Lower leg skin (tissue), 4 donors: ENCODE measurements around the gene CAPG. TPM values are rescaled to one million over a fixed set of nuclear protein-coding genes. Genes with fewer than 3 reads are reported as not detected.

Source experiments
- DNase-seq, 2 donors: peaks; one replicate each; pipeline ENCODE4 v3.0.0-alpha.2; 2019; ENCODE audit warnings: low spot score in 2 of 2
- H3K4me3 ChIP-seq: fragments of 200-600 bp; sonication (generic); 2 replicates; pipeline ENCODE4 v1.5.1; 2017; ENCODE audit warnings: mild to moderate bottlenecking, low read depth; ENCODE audit not compliant: poor library complexity, severe bottlenecking
- CTCF ChIP-seq, 3 donors: fragments of 450-650 bp; IDR thresholded peaks; one replicate each; pipeline ENCODE4 v1.5.1; 2016; ENCODE audit warnings: antibody characterized with exemption in 3 of 3, mild to moderate bottlenecking in 3 of 3, moderate library complexity in 2 of 3
- POLR2A ChIP-seq, 2 donors: fragments of 450-650 bp; IDR thresholded peaks; one replicate each; pipeline ENCODE4 v1.6.1; 2016 to 2017; ENCODE audit warnings: antibody characterized with exemption in 2 of 2, mild to moderate bottlenecking in 1 of 2, moderate library complexity in 1 of 2
- WGBS, 2 donors: methylation state at CpG; one replicate each; pipeline ENCODE4 v1.1.5; 2018; 5-methylcytosine and 5-hydroxymethylcytosine counted together
- intact Hi-C: fragments of 100-400 bp; cut with DNase I; formaldehyde crosslinking; loops from one replicate; pipeline ENCODE4 v1.15.0; 2023; ENCODE audit warnings: low total_unique reads
- total RNA-seq, 4 donors: library from RNA; depleted of rRNA; stranded (reverse); fragments of >200 nt; gene quantifications; one replicate each; pipeline ENCODE4 v1.1.0, GENCODE V29; 2016

CAPG gene
- total RNA-seq, 4 donors from 2014 or later: 177 to 272 (median 232) TPM

- TF ChIP-seq CTCF (IDR thresholded peaks at IDR 0.05): no peak
- no peak for TF ChIP-seq POLR2A (IDR thresholded peaks at IDR 0.05)
- H3K4me3 ChIP-seq: no peak overlapping the region
- intact Hi-C loops: no loop called here
- 58 to 65% methylated on average over 4 of the region's 4 CpGs for WGBS, 2 donors
- DNase-seq: no peak
Measured at GRCh38 chr2:85393836-85394235, 16.3 kb downstream of the CAPG start.

DNA sequence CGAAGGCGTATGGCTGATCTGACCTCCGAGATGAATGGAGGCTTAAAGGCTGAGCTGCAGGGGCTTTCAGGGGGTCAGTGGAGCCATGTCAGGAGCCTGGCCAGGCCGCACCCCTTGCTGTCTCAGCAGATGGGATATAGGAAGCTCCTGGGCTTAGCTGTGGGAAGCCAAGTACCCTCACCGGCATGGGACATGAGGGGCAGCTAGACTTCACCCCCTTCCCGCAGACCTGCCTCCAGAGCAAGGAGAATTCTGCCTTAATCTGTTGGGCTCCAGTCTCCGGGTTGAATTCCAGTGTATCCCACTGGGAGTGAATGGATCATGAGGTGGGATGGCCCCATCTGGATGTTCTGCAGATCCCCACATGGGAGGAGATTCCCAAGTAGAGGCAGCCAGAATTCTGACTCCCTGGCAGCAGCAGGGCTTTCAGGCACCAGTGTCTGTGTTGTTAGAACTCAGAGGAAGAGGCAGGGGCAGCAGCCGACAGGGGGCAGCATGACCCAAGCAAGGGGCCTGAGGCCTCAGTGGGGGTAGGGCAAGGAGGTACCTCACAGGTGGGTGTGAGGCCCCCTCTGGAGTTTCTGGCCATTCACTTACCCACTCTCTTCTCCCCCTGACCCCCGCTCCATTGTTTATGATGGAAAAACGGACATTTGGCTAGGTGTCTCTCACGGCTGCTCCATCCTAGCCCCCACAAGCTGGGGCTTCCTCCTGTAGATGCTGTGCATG is 19.1 kb downstream of the CAPG start:
- no peak overlapping the region for H3K4me3 ChIP-seq
- no peak for DNase-seq
- TF ChIP-seq POLR2A (IDR thresholded peaks at IDR 0.05): no peak
- no peak for TF ChIP-seq CTCF (IDR thresholded peaks at IDR 0.05)
- intact Hi-C loops: no loop called here
- WGBS, 2 donors: 79% methylated on average over 11 of the region's 11 CpGs

GRCh38 chr2:85388878-85389538 is 21.2 kb downstream of the CAPG start:
- no peak overlapping the region for H3K4me3 ChIP-seq
- 81 to 85% methylated on average over 9 of the region's 9 CpGs for WGBS, 2 donors
- intact Hi-C loops: no loop called here
- TF ChIP-seq CTCF (IDR thresholded peaks at IDR 0.05) (no peak), POLR2A (IDR thresholded peaks at IDR 0.05) (no peak)
- no peak for DNase-seq

DNA sequence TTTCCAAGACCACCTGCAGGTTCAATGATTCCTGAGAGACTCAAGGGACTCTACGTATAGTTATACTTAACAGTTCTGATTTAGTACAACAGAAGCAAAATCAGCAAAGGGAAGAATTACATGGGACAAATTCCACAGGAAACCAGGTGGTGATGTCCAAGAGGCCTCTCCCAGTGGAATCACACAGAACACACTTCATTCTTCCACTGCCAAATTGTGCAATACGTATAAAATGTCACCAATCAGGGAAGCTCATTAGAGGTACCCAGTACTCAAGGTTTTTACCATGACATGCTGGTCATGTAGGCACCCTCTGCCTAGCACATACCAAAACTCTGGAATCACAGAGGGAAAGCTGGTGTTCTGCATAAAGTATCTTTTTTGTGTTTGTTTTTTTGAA is 22.4 kb downstream of the CAPG start:
- TF ChIP-seq POLR2A (IDR thresholded peaks at IDR 0.05): no peak
- TF ChIP-seq CTCF (IDR thresholded peaks at IDR 0.05): no peak
- WGBS, 2 donors: 85 to 86% methylated on average over 2 of the region's 2 CpGs
- no peak overlapping the region for H3K4me3 ChIP-seq
- DNase-seq: no peak
- intact Hi-C loops: no loop called here

DNA sequence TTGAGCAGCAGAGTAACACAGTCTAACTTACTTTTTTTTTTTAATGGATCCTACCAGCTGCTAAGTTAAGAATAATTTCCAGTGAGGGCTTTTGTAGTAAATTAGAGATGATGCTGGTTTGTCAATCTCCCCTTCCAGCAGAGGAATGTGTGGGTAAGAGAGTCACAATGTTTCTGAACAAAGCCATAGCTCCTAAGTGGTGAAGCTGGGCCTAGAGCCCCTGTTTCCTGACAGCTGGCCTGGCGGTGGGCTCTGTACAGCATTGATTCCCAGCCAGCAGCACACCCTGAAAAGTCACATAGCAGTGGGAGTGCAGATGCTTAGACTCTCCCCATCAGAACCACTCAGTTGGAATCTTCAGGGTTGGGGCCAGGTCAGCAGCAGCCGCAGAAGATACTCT is 24.4 kb downstream of the CAPG start:
- DNase-seq: no peak
- intact Hi-C loops: no loop called here
- TF ChIP-seq CTCF (IDR thresholded peaks at IDR 0.05) (no peak), POLR2A (IDR thresholded peaks at IDR 0.05) (no peak)
- no peak overlapping the region for H3K4me3 ChIP-seq
- 86 to 89% methylated on average over 2 of the region's 2 CpGs for WGBS, 2 donors
